BLaER1 treated with 17β-estradiol and CSF1 and Interleukin-3, amounts not matched to agents 10 nM and 100 nM (cell line): ENCODE data around the gene ARHGEF1.

ENCODE experiments used
- H3K27ac ChIP-seq, 11 experiments: shearing (Covaris generic); formaldehyde crosslinking; 2 replicates each; pipeline ENCODE4 v1.8.1; 2022
- H3K27me3 ChIP-seq, 11 experiments: shearing (Covaris generic); formaldehyde crosslinking; 2 replicates each; pipeline ENCODE4 v1.8.1; 2022
- H3K36me3 ChIP-seq, 11 experiments: shearing (Covaris generic); formaldehyde crosslinking; 2 replicates each; pipeline ENCODE4 v1.8.1; 2022
- H3K4me1 ChIP-seq, 10 experiments: shearing (Covaris generic); formaldehyde crosslinking; 2 replicates each; pipeline ENCODE4 v1.8.1; 2022
- H3K4me2 ChIP-seq, 11 experiments: shearing (Covaris generic); formaldehyde crosslinking; 2 replicates each; pipeline ENCODE4 v1.8.1; 2022
- H3K4me3 ChIP-seq, 10 experiments: shearing (Covaris generic); formaldehyde crosslinking; 2 replicates each; pipeline ENCODE4 v1.8.1; 2022
- H3K9ac ChIP-seq, 11 experiments: shearing (Covaris generic); formaldehyde crosslinking; 2 replicates each; pipeline ENCODE4 v1.8.1; 2022
- H3K9me3 ChIP-seq, 11 experiments: shearing (Covaris generic); formaldehyde crosslinking; replicated peaks in 1 of 11; 2 replicates each; pipeline ENCODE4 v1.8.1; 2022
- H4K20me1 ChIP-seq, 11 experiments: shearing (Covaris generic); formaldehyde crosslinking; 2 replicates each; pipeline ENCODE4 v1.8.1; 2022
- Cebpa-rat ChIP-seq, 11 experiments: shearing (Covaris generic); IDR thresholded peaks; 2 replicates each; pipeline ENCODE4 v1.8.1; 2022

ARHGEF1 gene

GRCh38 chr19:41876847-41877832 is 5.8 kb upstream of the ARHGEF1 start, which contains the start of gene CD79A:
Gene CD79A, plus strand, starts transcription at chr19:41877279. Its CDS starts 26 bp downstream, at chr19:41877305.
- Histone ChIP-seq H3K36me3 (peaks cover 0 to 47% (median 28%) of the 10 kb centered on the region in 11 experiments; a peak in 17 of 22 replicates), H3K9ac (peak within 1 kb of the TSS; percentile 60 to 100 (median 89)), H3K4me2 (peak within 1 kb of the TSS; percentile 91 to 100 (median 98)), H3K27ac (peak within 1 kb of the TSS; percentile 63 to 99 (median 93)), H3K4me1 (peaks cover 87 to 98% (median 93%) of the 10 kb centered on the region in 10 experiments), H4K20me1 (peaks cover 0 to 14% (median 5%) of the 10 kb centered on the region in 11 experiments; a peak in 13 of 22 replicates), H3K9me3 (no peaks in the 10 kb centered on the region), H3K27me3 (no peaks in the 10 kb centered on the region), H3K4me3 (peak within 1 kb of the TSS; percentile 23 to 79 (median 74); a peak in 19 of 20 replicates)
- TF ChIP-seq Cebpa-rat (IDR thresholded peaks at IDR 0.05) = no peak

GRCh38 chr19:41877916-41878905 is 4.8 kb upstream of the ARHGEF1 start:
- Histone ChIP-seq H3K4me3 (peak overlapping the region; percentile 23 to 79 (median 74); a peak in 19 of 20 replicates), H3K27ac (peak overlapping the region; percentile 63 to 99 (median 93)), H3K4me1 (peaks cover 83 to 94% (median 89%) of the 10 kb centered on the region in 10 experiments), H3K36me3 (peaks cover 0 to 36% (median 18%) of the 10 kb centered on the region in 11 experiments; a peak in 14 of 22 replicates), H3K4me2 (peak overlapping the region; percentile 91 to 100 (median 98)), H4K20me1 (peaks cover 0 to 6% (median 0%) of the 10 kb centered on the region in 11 experiments; a peak in 5 of 22 replicates), H3K9ac (peak overlapping the region; percentile 60 to 100 (median 89)), H3K9me3 (no peaks in the 10 kb centered on the region), H3K27me3 (no peaks in the 10 kb centered on the region)
- TF ChIP-seq Cebpa-rat (IDR thresholded peaks at IDR 0.05) = no peak

- H3K27ac ChIP-seq = peak overlapping the region in 9 of 11 experiments; percentile 20 to 99 (median 93); a peak in 17 of 22 replicates
- H3K9ac ChIP-seq = peak overlapping the region in 10 of 11 experiments; percentile 11 to 100 (median 90); a peak in 17 of 22 replicates
- no peaks in the 10 kb centered on the region for H3K9me3 ChIP-seq
- H3K4me2 ChIP-seq = peak overlapping the region; percentile 37 to 100 (median 98); a peak in 21 of 22 replicates
- no peaks in the 10 kb centered on the region for H3K27me3 ChIP-seq
- peaks cover 74 to 85% (median 80%) of the 10 kb centered on the region in 10 experiments for H3K4me1 ChIP-seq
- H3K4me3 ChIP-seq = peak overlapping the region in 7 of 10 experiments; percentile 67 to 79 (median 74); a peak in 15 of 20 replicates
- H3K36me3 ChIP-seq = peaks cover 0 to 36% (median 18%) of the 10 kb centered on the region in 11 experiments; a peak in 14 of 22 replicates
- H4K20me1 ChIP-seq = peaks cover 0 to 6% (median 0%) of the 10 kb centered on the region in 11 experiments; a peak in 3 of 22 replicates
- no peak for TF ChIP-seq Cebpa-rat (IDR thresholded peaks at IDR 0.05)
Observed at GRCh38 chr19:41879080-41879479, 3.9 kb upstream of the ARHGEF1 start.

- peaks cover 71 to 81% (median 78%) of the 10 kb centered on the region in 10 experiments for H3K4me1 ChIP-seq
- no peaks in the 10 kb centered on the region for H3K9me3 ChIP-seq
- H3K4me2 ChIP-seq = peak overlapping the region in 10 of 11 experiments; percentile 95 to 100 (median 98); a peak in 20 of 22 replicates
- peaks cover 5 to 12% (median 6%) of the 10 kb centered on the region in 11 experiments; a peak in 21 of 22 replicates for H4K20me1 ChIP-seq
- H3K9ac ChIP-seq = peak overlapping the region in 10 of 11 experiments; percentile 11 to 100 (median 90); a peak in 18 of 22 replicates
- H3K4me3 ChIP-seq = peak overlapping the region in 7 of 10 experiments; percentile 67 to 79 (median 74); a peak in 13 of 20 replicates
- H3K27me3 ChIP-seq = no peaks in the 10 kb centered on the region
- H3K27ac ChIP-seq = peak overlapping the region in 10 of 11 experiments; percentile 18 to 99 (median 92); a peak in 18 of 22 replicates
- TF ChIP-seq Cebpa-rat (IDR thresholded peaks at IDR 0.05) = no peak
- H3K36me3 ChIP-seq = peaks cover 0 to 36% (median 18%) of the 10 kb centered on the region in 11 experiments; a peak in 14 of 22 replicates
Observed at GRCh38 chr19:41879670-41880328, 3.2 kb upstream of the ARHGEF1 start.

- H4K20me1 ChIP-seq = peaks cover 10 to 17% (median 11%) of the 10 kb centered on the region in 11 experiments; a peak in 21 of 22 replicates
- no peak for TF ChIP-seq Cebpa-rat (IDR thresholded peaks at IDR 0.05)
- H3K27ac ChIP-seq = peak overlapping the region in 7 of 11 experiments; percentile 88 to 99 (median 94); a peak in 12 of 22 replicates
- H3K36me3 ChIP-seq = peaks cover 0 to 40% (median 23%) of the 10 kb centered on the region in 11 experiments; a peak in 17 of 22 replicates
- no peaks in the 10 kb centered on the region for H3K27me3 ChIP-seq
- peaks cover 71 to 81% (median 78%) of the 10 kb centered on the region in 10 experiments for H3K4me1 ChIP-seq
- peak overlapping the region in 9 of 11 experiments; percentile 95 to 100 (median 98); a peak in 17 of 22 replicates for H3K4me2 ChIP-seq
- H3K9me3 ChIP-seq = no peaks in the 10 kb centered on the region
- peak overlapping the region in 6 of 11 experiments; percentile 87 to 100 (median 92); a peak in 8 of 22 replicates for H3K9ac ChIP-seq
- H3K4me3 ChIP-seq = peak overlapping the region in 6 of 10 experiments; percentile 73 to 79 (median 74); a peak in 8 of 20 replicates
Observed at GRCh38 chr19:41880329-41880708, 2.7 kb upstream of the ARHGEF1 start.

GRCh38 chr19:41883463-41883820 is 458 bp downstream of the ARHGEF1 start:
- H3K36me3 ChIP-seq = peaks cover 8 to 47% (median 23%) of the 10 kb centered on the region in 11 experiments; a peak in 20 of 22 replicates
- H3K27ac ChIP-seq = peak overlapping the region; percentile 76 to 98 (median 96)
- H3K9ac ChIP-seq = peak overlapping the region; percentile 86 to 97 (median 95)

More at GRCh38 chr19:41883463-41883820, 458 bp downstream of the ARHGEF1 start:
- H3K4me1 ChIP-seq = peaks cover 70 to 84% (median 82%) of the 10 kb centered on the region in 10 experiments
- peak overlapping the region; percentile 82 to 99 (median 96) for H3K4me2 ChIP-seq
- no peak for TF ChIP-seq Cebpa-rat (IDR thresholded peaks at IDR 0.05)
- peaks cover 42 to 48% (median 42%) of the 10 kb centered on the region in 11 experiments for H4K20me1 ChIP-seq
- peak overlapping the region; percentile 73 to 96 (median 88) for H3K4me3 ChIP-seq
- H3K27me3 ChIP-seq = no peaks in the 10 kb centered on the region
- H3K9me3 ChIP-seq = no peaks in the 10 kb centered on the region
